IPS DF 6.9 (cell line): ENCODE measurements around the gene COASY.
"Not testable (repeated sequence)": the region's sequence is repeated elsewhere in the genome, so short reads cannot be mapped to it uniquely, and the experiment has no call there.

Experiments used
- DNase-seq: peaks from one replicate; pipeline ENCODE4 v3.0.0-alpha.2; 2013; ENCODE audit warnings: low read depth, low spot score
- H3K27ac ChIP-seq: one replicate; pipeline ENCODE4 v1.5.1; 2013; ENCODE audit warnings: low read length, control low read depth
- H3K27me3 ChIP-seq: 2 replicates; pipeline ENCODE4 v1.6.1; 2013; ENCODE audit warnings: mild to moderate bottlenecking, low read length; ENCODE audit not compliant: control insufficient read depth, insufficient read depth
- H3K36me3 ChIP-seq: 2 replicates; pipeline ENCODE4 v1.6.1; 2013; ENCODE audit warnings: low read length; ENCODE audit not compliant: control insufficient read depth, insufficient read depth
- H3K4me1 ChIP-seq: 2 replicates; pipeline ENCODE4 v1.6.1; 2013; ENCODE audit warnings: low read length; ENCODE audit not compliant: control insufficient read depth, insufficient read depth
- H3K4me3 ChIP-seq: 2 replicates; pipeline ENCODE4 v1.5.1; 2013; ENCODE audit warnings: mild to moderate bottlenecking, low read length
- H3K9me3 ChIP-seq: 2 replicates; pipeline ENCODE4 v1.6.1; 2013; ENCODE audit warnings: low read length, inconsistent platforms; ENCODE audit not compliant: control insufficient read depth, insufficient read depth
- WGBS: extraction: QIAGEN DNeasy Blood & Tissue Kit; methylation state at CpG from one replicate; pipeline ENCODE4 v1.1.7; 2013; ENCODE audit warnings: mixed read lengths, missing lambda C conversion rate; ENCODE audit not compliant: insufficient read length, insufficient coverage; 5-methylcytosine and 5-hydroxymethylcytosine counted together

COASY gene

GRCh38 chr17:42590886-42591285 lies 28.9 kb downstream of the COASY start:
- no peaks in the 10 kb centered on the region; the same call in 1 of the 2 replicates for H3K36me3 ChIP-seq
- WGBS: no CpG with 5 or more reads among the region's 2 CpGs

DNA sequence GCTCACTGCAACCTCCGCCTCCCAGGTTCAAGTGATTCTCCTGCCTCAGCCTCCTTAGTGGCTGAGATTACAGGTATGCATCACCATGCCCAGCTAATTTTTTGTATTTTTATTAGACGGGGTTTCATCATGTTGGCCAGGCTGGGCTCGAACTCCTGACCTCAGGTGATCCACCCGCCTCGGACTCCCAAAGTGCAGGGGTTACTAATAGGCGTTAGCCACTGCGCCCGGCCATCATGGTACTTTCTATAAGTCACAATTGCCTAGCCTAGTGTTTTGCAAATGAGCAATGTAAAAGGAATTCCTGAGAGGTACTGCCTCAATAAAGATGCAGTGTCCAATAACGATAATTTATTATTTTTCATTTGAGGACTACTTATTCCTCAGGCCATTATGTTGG lies 29.5 kb downstream of the COASY start:
- H3K27ac ChIP-seq: no peak overlapping the region
- H3K4me3 ChIP-seq: no peak overlapping the region
- no CpG with 5 or more reads among the region's 9 CpGs for WGBS
- no peaks in the 10 kb centered on the region for H3K9me3 ChIP-seq
- H3K36me3 ChIP-seq: no peaks in the 10 kb centered on the region; the same call in 1 of the 2 replicates
- H3K27me3 ChIP-seq: no peaks in the 10 kb centered on the region; the same call in 1 of the 2 replicates
- no peak for DNase-seq
- no peaks in the 10 kb centered on the region for H3K4me1 ChIP-seq

More at GRCh38 chr17:42590886-42591285, 28.9 kb downstream of the COASY start:
- Histone ChIP-seq H3K27ac (no peak overlapping the region), H3K4me1 (no peaks in the 10 kb centered on the region), H3K4me3 (no peak overlapping the region), H3K27me3 (no peaks in the 10 kb centered on the region; the same call in 1 of the 2 replicates), H3K9me3 (no peaks in the 10 kb centered on the region)
- DNase-seq: no peak

GRCh38 chr17:42596386-42596785 lies 34.4 kb downstream of the COASY start:
- Histone ChIP-seq H3K4me1 (no peaks in the 10 kb centered on the region), H3K27ac (no peak overlapping the region), H3K27me3 (no peaks in the 10 kb centered on the region; the same call in 1 of the 2 replicates), H3K36me3 (no peaks in the 10 kb centered on the region; the same call in 1 of the 2 replicates), H3K4me3 (no peak overlapping the region), H3K9me3 (no peaks in the 10 kb centered on the region)
- no peak for DNase-seq
- WGBS: no CpG with 5 or more reads among the region's 3 CpGs

DNA sequence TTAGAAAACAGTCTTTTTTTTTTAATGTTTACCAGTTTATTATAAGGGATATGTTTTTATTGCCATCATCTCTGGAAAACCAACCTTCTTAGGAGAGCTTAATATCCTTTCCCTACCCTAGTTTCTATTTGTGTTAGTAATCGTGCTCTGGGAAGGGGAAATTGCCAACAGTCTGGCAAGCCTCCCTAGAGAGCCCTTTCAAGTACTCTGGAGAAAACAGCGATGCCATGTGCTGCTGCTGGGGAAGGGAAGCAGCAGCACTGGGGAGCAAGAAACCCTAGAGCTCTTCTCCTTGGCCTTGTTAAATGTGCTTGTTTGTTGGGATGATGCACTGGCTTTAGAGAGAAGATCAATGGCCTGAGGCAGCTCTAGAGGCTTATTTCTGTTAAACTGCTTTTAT lies 37.0 kb downstream of the COASY start:
- no peaks in the 10 kb centered on the region for H3K36me3 ChIP-seq
- no peaks in the 10 kb centered on the region; the same call in 1 of the 2 replicates for H3K27me3 ChIP-seq
- H3K4me1 ChIP-seq: no peaks in the 10 kb centered on the region
- no peaks in the 10 kb centered on the region for H3K9me3 ChIP-seq
- no CpG with 5 or more reads among the region's 2 CpGs for WGBS
- no peak overlapping the region for H3K27ac ChIP-seq
- DNase-seq: no peak
- H3K4me3 ChIP-seq: no peak overlapping the region

DNA sequence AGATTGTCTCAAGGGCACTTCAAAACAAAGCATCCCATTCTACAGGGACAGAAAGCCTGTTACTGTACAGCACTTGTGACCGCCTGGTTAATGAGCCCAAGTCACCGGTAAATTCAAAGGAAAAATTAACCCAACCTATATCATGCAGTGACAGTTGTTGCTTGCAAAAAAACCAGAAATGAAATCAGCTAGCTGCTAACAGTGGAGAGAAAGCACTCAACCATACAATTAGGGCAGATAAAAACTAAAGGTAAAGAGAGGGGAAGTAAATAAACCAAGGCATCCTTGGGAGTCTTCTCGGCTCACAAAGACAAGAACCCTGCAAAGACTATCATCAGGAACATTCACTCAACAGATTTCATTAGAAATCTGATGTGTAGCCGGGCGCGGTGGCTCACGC lies 41.4 kb downstream of the COASY start:
- Histone ChIP-seq H3K27ac (no peak overlapping the region), H3K4me1 (peaks cover 1% of the 10 kb centered on the region; the same call in 1 of the 2 replicates)
- WGBS: no CpG with 5 or more reads among the region's 7 CpGs

GRCh38 chr17:42607769-42608168 lies 45.8 kb downstream of the COASY start:
- Histone ChIP-seq H3K27ac (no peak overlapping the region), H3K4me3 (no peak overlapping the region), H3K27me3 (no peaks in the 10 kb centered on the region; the same call in 1 of the 2 replicates), H3K4me1 (peaks cover 1% of the 10 kb centered on the region; the same call in 1 of the 2 replicates), H3K36me3 (peaks cover 8% of the 10 kb centered on the region), H3K9me3 (peaks cover under 1% of the 10 kb centered on the region; the same call in 1 of the 2 replicates)
- no peak for DNase-seq
- WGBS: no CpG with 5 or more reads among the region's 3 CpGs

More for the DNA sequence above, 41.4 kb downstream of the COASY start:
- H3K9me3 ChIP-seq: no peaks in the 10 kb centered on the region
- H3K36me3 ChIP-seq: no peaks in the 10 kb centered on the region
- no peak overlapping the region for H3K4me3 ChIP-seq
- DNase-seq: no peak
- H3K27me3 ChIP-seq: no peaks in the 10 kb centered on the region

DNA sequence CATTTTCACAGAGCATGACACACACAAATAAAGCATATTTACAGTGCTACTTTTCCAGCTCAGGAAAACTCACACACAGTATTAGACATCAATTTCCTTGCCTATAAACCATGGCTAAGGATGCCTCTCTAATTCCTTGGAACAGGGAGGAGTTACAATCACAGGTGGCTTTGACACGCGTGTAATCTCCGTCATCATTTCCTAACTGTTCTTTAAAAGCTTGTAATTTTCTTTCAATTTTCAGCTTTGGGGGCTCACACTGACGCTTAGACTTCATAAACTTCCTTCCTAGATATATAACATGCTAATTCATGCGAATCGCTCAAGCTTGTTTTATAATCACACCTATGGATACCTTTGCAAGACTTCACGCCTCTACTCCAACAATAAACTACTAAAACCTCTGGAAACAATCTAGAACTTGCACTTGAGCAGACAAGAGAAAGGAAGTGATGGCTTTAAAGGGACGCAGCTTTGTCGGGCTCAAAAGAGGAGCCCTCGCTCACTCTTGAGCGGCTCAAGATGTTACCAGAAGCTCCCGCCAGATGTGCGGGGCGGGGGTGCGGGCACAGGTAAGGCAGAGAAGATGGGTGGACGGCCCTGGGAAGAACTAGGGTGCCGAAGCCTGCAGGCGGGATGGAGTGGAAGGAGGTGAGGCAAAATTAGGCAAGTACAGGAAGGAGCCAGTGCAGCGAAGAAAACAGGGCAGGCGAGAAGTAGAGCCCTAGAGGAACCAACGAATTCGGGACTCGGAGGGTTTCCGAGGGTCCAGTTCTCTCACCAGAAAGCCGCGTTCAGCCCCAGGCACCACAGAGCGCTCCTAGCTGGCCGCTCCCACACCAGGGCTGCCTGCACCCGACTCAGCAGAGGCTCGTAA lies 46.6 kb downstream of the COASY start:
- no peak for DNase-seq
- H3K4me3 ChIP-seq: peak overlapping the region; percentile 83
- H3K9me3 ChIP-seq: peaks cover 1% of the 10 kb centered on the region; the same call in 1 of the 2 replicates
- no CpG with 5 or more reads among the region's 30 CpGs for WGBS
- H3K27ac ChIP-seq: no peak overlapping the region
- H3K4me1 ChIP-seq: peaks cover 1% of the 10 kb centered on the region; the same call in 1 of the 2 replicates
- peaks cover 12% of the 10 kb centered on the region for H3K36me3 ChIP-seq
- H3K27me3 ChIP-seq: no peaks in the 10 kb centered on the region; the same call in 1 of the 2 replicates

GRCh38 chr17:42609182-42609813 lies 47.4 kb downstream of the COASY start, which contains the start of the genes RETREG3 and TUBG1:
Gene RETREG3 (minus strand): TSS chr17:42609374. CDS start chr17:42609324, 50 bp downstream.
Gene TUBG1 (plus strand): TSS chr17:42609683. CDS start chr17:42609738, 55 bp downstream.
- WGBS: no CpG with 5 or more reads among the region's 66 CpGs
- H3K4me1 ChIP-seq: peaks cover 1% of the 10 kb centered on the region; the same call in 1 of the 2 replicates

GRCh38 chr17:42609814-42610801 lies 48.2 kb downstream of the COASY start:
- H3K4me1 ChIP-seq, H3K27ac ChIP-seq, DNase-seq, H3K9me3 ChIP-seq, H3K27me3 ChIP-seq: not testable (repeated sequence)
- H3K36me3 ChIP-seq: peaks cover 27% of the 10 kb centered on the region
- WGBS: no CpG with 5 or more reads among the region's 42 CpGs
- peak overlapping the region; percentile 97 for H3K4me3 ChIP-seq

More at GRCh38 chr17:42609182-42609813, 47.4 kb downstream of the COASY start, which contains the start of the genes RETREG3 and TUBG1:
- DNase-seq: peak; percentile 97
- Histone ChIP-seq H3K36me3 (peaks cover 19% of the 10 kb centered on the region), H3K27ac (no peak within 1 kb of the TSS), H3K27me3 (no peaks in the 10 kb centered on the region; the same call in 1 of the 2 replicates), H3K4me3 (peak within 1 kb of the TSS; percentile 97), H3K9me3 (peaks cover 1% of the 10 kb centered on the region; the same call in 1 of the 2 replicates)
